ENCODE measurements around the gene SFTPB.

DNA sequence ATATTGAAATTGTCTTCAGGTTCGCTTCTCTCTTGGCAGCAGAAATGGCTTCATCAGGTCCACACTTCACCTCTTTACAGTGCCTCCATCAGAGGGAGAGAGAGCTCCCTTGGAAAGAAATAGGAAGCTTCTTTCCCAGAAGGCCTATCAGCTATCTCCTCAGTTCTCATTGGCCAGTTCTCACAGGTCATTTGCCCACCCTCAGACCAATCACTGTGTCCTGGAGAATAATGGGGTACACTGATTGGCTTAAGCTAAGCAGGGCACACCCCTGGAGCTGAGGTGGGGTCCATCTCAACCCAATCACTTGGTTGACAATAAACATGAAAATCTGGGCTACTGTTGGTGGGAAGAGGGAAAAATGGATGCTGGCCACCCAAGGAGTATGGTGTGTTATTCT, 31.3 kb upstream of the SFTPB start:
- TF ChIP-seq, protein P1, sequence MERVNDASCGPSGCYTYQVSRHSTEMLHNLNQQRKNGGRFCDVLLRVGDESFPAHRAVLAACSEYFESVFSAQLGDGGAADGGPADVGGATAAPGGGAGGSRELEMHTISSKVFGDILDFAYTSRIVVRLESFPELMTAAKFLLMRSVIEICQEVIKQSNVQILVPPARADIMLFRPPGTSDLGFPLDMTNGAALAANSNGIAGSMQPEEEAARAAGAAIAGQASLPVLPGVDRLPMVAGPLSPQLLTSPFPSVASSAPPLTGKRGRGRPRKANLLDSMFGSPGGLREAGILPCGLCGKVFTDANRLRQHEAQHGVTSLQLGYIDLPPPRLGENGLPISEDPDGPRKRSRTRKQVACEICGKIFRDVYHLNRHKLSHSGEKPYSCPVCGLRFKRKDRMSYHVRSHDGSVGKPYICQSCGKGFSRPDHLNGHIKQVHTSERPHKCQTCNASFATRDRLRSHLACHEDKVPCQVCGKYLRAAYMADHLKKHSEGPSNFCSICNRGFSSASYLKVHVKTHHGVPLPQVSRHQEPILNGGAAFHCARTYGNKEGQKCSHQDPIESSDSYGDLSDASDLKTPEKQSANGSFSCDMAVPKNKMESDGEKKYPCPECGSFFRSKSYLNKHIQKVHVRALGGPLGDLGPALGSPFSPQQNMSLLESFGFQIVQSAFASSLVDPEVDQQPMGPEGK (CRISPR knock-in tag; IDR thresholded peaks at IDR 0.05; ENCODE audit: borderline replicate concordance), result no peak
- no peak for TF ChIP-seq ZFP30 (CRISPR knock-in tag; IDR thresholded peaks at IDR 0.05)
